ENCODE measurements around the gene DMAC1.

GRCh38 chr9:7780261-7780988 is 19.2 kb downstream of the DMAC1 start:
- TF ChIP-seq, protein P1, sequence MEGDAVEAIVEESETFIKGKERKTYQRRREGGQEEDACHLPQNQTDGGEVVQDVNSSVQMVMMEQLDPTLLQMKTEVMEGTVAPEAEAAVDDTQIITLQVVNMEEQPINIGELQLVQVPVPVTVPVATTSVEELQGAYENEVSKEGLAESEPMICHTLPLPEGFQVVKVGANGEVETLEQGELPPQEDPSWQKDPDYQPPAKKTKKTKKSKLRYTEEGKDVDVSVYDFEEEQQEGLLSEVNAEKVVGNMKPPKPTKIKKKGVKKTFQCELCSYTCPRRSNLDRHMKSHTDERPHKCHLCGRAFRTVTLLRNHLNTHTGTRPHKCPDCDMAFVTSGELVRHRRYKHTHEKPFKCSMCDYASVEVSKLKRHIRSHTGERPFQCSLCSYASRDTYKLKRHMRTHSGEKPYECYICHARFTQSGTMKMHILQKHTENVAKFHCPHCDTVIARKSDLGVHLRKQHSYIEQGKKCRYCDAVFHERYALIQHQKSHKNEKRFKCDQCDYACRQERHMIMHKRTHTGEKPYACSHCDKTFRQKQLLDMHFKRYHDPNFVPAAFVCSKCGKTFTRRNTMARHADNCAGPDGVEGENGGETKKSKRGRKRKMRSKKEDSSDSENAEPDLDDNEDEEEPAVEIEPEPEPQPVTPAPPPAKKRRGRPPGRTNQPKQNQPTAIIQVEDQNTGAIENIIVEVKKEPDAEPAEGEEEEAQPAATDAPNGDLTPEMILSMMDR (IDR thresholded peaks at IDR 0.05): no peak
- TF ChIP-seq EZH2 (IDR thresholded peaks at IDR 0.05) (no peak), EZH2phosphoT487 (IDR thresholded peaks at IDR 0.05) (peak; percentile 92)
